ENCODE results near the gene PSMB2.

PSMB2 gene

DNA sequence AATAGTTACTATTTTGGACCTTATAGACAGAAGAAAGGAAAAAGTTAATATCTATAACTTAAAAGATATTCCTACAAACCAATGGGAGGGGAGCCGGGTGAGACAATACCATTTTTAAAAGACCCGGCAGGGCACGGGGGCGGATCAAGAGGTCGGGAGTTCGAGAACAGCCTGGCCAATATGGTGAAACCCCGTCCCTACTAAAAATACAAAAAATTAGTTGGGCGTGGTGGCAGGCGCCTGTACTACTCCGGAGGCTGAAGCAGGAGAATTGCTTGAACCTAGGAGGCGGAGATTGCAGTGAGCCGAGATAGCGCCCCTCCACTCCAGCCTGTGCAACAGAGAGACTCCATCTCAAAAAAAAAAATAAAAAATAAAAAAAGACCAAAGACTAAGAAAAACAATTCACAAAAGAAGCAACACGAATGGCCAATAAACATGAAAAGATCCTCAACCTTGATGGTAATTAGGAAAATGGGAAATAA is 1.2 kb upstream of the PSMB2 start:
- DNase-seq (ENCODE audit: low spot score), result no peak

DNA sequence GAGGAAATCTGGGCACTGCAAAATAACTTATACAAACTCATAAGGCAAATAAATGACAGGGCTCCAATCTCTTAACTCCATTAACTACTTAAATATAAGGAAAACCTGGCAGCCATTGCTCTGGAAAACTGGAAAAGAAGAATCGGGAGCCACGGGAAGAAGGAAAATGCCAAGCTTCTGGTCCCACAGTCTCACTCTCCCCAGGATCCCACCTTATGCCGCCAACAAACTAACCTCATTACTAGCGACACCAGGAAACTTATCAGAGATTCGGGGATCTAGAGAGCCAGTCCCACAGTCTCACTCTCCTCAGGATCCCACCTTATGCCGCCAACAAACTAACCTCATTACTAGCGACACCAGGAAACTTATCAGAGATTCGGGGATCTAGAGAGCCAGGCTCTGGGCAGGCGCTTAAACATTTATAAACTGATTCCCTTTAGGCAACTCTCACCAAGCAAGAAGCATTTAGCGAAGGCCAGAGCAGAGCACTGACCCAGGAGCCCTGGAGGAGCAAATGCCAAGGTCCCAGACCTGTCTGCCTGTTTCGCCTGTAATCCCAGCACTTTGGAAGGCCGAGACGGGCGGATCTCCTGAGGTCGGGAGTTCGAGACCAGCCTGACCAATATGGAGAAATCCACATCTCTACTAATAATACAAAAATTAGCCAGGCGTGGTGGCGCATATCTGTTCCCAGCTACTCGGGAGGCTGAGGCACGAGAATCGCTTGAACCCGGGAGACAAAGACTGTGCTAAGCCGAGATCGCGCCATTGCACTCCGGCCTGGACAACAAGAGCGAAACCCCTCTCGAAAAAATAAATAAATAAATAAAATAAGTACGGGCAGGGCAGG is 720 bp downstream of the PSMB2 start:
- no peak for DNase-seq (ENCODE audit: low spot score)

DNA sequence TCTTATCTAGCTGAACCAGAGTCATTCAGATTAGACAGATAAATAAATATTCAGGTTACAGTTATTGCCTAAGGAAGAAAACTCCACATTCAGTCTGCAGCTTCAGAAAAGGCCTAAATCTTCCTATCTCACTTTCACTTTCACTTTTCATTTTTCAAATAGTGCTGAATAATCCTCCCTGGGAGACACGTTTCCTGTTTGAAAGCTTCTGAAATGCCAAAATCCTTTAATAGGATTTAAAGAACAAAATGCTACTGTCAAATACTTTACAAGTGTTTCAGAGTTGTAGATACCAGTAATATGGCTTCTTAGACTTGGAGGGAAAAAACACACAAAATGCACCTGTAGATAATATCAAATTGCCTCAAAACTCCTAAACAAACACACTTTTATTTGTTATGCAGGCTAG is 3.9 kb downstream of the PSMB2 start:
- DNase-seq (ENCODE audit: low spot score), result peak; percentile 16

DNA sequence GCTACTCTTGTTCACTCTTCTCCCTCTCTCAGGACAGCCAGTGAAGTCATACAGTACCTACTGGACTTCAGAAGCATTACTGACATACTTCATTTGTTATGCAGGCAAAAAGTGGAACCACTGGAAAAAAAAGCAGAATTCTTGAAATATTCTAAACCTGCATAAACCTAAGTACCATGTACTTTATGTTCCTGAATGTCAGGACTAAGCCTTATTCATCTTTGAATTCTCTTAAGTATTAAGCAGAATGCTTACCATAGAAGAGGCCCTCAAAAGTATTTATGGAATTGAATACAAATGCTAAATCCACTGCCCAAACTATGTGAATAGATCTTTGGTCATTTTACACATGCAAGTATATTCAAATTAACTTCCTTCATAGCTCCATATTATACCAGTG is 7.8 kb downstream of the PSMB2 start:
- no peak for DNase-seq (ENCODE audit: low spot score)

DNA sequence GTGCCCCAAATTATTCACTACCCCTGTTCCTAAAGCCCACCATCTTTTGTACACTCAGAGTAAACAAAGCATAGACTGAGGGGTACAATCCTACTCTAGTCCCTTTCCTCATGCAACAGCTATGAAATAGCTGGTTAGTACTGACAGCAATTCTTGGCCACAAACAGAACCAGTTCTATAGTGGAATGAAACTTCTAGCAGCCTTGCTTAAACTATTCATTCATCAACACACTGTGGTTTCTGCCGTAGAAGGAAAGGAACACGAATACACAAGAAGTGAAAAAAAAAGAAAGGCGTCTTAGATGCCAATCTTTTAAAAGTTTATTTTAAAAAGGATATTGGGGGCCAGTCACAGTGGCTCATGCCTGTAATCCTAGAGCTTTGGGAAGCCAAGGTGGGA is 9.9 kb downstream of the PSMB2 start:
- no peak for DNase-seq (ENCODE audit: low spot score)

DNA sequence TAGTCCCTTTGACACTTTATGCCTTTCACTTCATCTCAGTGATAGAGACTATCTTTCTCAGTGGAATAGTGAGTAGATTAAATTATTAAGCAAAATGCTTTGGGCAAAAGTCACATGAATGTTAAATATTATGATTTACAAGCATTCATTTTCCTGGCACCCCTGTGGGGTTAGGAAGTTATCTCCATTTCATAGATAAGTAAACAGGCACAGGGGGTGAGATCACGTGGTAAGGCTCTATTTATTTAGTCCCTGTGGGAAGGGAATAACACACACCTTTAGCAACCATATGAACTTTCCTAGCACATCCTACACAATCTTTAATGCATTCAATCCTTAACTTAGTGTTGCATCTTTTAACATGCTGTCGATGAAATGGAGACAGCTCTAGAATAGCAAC is 12.3 kb downstream of the PSMB2 start:
- DNase-seq (ENCODE audit: low spot score), result no peak

DNA sequence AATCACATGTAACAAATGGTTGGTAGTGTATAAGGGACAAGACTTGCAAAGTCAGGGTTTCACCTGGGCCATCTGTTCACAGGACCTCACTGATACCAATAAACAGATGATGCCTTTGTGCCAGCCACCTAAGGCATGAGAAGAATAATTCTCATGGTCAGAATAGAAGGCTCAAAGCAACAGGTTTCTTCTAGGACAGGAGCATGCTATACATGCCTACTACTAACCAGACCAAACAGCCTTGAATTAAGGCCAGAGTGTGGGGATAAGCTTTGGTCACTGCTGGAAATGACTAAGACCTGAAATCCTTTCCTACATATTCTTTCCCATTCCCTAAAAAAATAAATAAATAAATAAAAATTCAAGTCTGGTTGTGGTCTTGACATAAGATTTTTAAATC is 17.5 kb downstream of the PSMB2 start:
- DNase-seq (ENCODE audit: low spot score), result no peak

DNA sequence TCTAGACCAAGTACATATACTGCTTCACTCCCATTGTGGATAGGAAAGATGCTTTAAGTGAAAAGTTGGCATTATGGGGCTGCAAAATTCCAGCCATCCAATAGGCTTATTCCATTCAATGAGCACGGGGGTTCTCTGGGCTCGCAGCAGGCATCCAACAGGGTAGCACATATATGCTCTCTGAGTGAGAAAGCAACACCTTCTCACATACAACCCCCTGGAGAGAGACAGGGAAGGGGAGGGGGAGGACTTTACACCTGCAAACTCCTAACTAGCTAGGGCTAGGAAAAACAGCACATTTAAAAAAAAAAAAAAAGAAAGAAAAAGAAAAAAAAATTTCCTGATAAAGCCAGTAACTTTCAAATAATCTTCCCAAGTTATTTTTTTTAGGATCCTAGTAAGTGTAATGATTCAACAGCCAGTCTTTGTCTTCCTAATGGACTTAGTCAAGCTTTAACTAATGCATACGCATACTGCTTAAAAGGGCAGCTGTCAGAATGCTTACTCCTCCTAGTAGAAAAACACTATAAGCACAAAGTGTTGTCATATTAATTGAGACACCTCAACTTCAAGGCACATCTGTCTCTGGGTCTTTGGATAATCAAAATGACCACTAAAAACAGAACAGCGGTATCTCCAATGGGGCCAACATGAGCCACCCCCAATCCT is 18.7 kb downstream of the PSMB2 start:
- DNase-seq (ENCODE audit: low spot score), result no peak

DNA sequence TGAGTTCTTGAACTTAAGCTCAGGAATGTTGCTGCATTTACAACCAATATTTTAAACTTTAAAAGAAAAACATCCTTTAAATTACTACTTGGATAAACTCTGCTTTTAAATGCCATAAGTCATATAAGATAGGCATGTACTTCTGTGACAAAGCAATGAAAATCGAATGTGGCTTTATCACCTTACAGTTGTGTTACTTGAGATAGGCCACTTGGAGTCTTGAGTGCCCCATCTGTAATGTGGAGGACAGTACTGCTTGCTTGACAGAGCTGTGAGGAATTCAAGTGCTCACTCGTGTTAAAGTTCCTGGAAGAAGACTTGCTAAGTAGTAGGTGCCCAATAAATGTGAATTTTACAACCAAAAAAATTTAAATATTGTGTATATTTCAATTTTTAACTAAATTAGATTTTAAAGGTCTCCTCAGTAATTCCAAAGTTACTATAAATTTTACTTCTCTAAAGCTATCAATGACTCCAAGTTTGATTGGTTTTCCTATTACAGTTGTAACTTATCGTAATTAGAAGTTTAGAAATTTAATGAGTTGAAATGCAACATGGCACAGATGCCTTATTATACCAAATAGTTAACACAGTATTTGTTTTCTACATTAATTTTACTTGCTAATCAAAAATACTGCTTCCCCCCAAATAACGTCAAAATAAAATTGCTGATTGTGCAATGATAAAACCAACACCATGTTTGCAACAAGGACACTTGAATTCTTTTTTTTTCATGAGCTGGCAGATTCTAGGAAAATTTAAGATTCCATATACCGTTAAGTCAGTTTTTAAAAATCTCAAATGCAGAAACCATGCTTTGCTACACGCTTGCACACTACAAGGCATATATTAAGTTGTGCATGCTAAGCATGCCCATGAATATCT is 21.8 kb downstream of the PSMB2 start:
- DNase-seq (ENCODE audit: low spot score), result no peak

DNA sequence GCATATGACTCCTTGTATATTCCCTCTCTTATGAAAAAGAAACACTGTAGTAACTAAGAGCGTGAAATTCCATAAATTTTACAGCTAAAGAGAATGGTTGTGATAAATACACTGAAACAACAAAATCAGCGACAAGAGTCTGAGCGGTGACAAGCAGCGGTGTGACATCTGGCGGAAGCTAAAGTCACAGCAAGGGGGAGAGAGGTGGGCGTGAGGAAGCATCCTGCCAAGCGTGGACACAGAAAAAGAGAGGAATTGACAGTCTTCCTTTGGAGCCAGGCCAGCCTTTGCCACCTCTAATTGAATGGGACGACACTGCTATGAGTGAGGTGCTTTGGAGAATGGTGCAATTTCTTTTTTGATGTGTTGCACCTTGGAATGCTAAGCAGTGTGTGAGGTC is 25.9 kb downstream of the PSMB2 start:
- no peak for DNase-seq (ENCODE audit: low spot score)

DNA sequence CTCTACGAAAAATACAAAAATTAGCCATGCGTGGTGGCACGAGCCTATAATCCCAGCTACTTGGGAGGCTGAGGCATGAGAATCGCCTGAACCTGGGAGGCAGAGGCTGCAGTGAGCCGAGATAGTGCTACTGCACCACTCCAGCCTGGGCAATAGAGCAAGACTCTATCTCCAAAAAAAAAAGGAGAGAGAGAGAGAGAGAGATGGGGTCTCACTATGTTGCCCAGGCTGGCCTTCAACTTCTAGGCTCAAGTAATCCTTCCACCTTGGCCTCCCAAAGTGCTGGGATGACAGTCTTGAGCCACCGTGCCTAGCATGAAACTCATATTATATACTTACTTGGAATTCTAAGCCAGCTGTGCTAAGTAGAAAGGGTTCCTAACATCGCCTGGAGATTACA is 29.7 kb downstream of the PSMB2 start:
- no peak for DNase-seq (ENCODE audit: low spot score)

DNA sequence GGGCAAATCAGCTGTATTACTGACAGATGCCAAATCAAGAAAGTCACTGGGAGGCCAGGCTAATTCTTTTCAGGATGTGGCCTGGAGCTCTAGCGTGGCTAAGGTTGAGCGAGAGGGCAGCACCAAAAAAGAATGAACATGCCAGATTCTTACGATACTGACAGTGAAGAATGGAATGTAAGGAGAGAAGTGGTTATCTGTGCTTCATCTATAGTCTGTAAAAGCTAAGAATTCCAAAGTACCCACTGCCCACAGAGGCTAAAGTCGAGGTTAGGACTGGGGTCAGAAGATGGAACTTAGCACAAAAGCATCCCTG is 35.5 kb downstream of the PSMB2 start:
- DNase-seq (ENCODE audit: low spot score), result no peak

DNA sequence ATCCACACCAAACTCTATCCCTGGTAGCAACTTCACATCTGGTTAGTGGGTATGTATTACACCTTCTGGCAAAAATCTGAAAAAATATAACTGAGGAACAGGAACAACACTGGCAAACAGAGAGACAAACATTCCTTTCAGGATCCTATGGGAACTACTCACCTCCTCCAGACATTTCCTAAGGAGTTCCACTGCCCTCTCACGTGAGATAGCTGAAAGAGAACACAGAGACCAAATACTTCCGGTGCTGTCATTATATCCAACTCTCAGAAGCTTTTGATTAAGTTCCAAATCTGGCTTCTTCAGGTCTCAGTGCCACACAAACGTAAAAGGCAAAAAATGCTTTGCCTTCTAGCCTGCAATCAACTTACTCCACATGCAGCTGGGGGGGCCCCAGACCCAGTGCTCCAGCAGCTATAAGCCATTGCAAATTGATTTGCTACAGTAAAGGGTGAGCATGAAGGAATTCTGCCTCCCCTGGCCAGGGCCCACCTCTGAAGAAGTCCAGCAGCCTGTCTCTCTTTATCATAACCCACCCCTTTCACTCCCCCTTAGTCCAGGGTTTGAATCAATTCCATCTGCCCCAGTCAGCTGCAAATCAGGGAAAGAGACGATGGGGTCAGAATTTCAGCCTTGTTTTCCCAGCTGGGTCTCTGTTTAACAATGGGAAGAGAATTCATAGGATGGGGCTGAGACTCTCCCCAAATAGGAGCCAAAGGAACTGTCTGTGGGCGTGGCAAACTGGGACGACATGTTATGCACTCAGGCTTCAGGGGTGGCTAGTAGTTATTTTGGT is 36.1 kb downstream of the PSMB2 start:
- no peak for DNase-seq (ENCODE audit: low spot score)

DNA sequence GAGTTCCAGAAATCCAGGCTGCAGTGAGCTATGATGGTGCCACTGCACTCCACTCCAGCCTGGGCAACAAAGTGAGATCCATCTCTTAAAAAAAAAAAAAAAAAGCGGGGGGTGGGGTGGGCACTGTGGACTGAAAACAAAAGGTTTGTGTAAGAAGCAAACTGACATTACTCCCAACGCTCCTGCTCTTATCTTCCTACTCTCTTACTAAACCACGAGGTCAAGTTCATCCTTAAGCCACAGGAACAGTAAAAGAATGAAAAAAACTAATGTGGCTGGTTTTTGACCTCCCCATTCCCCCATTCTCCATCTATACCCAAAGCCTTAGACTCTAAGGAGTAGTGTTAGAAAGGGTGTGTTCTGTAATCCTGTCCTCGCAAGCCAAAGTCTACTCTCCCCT is 37.4 kb downstream of the PSMB2 start:
- no peak for DNase-seq (ENCODE audit: low spot score)

DNA sequence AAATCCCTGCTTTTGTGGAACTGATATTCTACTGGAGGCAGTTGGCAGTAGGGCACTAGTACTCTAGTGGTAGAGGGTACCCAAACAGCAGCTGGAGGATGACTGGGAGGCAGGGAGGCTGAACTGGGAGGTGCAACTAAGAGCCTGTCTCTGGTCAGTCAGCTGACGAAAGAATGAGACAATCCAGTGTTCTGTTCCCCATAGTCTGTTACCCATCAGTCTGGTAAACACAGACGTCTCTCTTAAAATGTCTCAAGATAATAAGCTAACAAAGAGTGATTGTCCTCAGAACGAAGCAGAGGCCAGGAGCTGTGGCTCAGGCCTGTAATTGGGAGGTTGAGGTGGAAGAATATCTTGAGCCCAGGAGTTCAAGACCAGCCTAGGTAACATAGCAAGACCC is 37.9 kb downstream of the PSMB2 start:
- no peak for DNase-seq (ENCODE audit: low spot score)

DNA sequence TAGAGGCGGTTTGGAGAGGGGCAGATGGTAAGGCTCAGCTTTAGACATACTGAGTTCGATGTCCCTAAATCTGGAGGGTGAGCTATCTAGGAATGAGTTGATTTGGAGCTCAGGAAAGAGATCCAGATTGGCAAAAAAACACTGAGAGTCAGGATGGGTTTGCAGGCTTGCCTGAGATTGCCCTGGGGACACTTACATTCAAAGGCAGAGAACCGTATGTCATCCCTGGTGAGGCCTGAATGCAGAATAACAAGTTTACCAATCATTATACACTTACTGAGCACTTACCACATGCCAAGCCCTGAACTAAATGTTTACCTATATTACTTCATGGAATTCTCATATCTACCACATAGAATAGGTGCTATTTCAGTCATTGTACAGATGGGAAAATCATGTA is 40.7 kb downstream of the PSMB2 start:
- no peak for DNase-seq (ENCODE audit: low spot score)

DNA sequence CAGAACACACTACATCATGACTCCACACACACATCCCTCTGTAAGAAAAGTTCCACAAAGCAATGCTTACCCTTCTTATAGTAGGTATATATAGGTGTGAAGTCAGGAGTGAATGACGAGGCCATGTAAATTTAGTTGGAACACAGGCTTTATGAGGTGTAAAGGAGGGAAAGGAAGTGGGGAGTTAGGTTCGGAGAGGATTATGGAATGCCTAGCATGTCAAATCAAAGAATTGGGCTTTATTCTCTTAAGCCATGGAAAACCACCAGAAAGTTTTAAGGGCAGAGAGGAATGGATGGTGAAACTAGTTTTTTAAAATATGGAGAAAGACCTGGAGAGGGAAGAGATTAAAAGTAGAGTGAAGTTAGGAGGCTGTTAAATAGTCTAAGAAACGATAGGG is 41.9 kb downstream of the PSMB2 start:
- DNase-seq (ENCODE audit: low spot score), result no peak

DNA sequence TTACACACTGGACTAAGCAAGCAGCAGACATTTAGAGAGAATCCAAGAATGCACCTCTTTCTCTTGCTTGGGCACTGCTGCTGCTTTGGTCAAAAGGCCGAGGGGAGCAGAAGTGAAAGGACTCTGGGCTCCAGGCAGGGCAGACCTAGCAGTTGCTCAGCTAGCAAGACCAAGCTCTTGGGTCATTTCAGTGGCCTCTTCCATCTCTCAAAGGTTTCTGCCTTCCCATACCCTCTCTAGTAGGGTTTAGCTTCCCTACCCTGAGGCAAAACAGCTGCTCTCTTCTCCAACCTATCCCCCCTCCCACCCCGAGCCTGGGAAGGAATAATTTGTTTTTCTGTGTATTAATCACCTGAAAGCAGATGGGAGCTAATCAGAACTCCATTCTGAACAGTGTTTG is 42.4 kb downstream of the PSMB2 start:
- no peak for DNase-seq (ENCODE audit: low spot score)

DNA sequence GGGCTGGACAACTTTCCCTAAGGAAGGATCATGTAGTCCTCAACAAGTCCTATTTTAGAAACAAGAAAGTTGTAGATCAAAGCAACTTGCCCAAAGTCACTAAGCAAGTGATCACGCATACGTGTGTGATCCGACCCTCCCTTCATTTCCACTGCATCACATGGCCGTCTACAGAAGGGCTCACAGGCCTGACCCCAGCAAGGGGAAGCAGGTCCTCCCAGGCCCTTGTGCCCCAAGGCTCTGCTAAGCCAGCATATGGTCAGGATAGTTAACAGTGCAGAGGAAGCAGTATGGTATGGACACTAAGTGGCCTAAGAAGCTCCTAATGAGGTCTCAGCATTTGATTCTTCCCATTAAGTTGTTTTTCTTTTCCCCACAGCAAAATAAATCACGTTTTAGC is 43.5 kb downstream of the PSMB2 start:
- DNase-seq (ENCODE audit: low spot score), result no peak

DNA sequence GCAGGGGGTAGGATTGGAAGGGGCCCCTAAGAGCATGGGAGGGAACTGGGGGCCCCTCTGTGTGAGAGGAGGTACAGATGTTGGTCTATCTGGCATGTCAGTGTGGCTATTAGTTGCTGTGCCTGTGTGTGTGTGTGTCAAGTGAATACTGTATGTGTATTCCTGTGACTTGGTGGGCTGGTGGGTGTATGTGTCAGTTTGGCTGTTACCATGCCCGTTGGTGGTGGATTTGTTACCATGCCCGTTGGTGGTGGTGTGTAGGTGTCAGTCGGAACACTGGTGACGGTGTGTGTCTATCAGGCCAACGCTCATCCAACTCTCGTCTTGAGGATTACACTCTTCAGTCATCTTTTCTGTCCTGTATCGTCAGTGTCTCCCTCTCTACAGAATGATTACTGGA is 45.6 kb downstream of the PSMB2 start:
- no peak for DNase-seq (ENCODE audit: low spot score)

DNA sequence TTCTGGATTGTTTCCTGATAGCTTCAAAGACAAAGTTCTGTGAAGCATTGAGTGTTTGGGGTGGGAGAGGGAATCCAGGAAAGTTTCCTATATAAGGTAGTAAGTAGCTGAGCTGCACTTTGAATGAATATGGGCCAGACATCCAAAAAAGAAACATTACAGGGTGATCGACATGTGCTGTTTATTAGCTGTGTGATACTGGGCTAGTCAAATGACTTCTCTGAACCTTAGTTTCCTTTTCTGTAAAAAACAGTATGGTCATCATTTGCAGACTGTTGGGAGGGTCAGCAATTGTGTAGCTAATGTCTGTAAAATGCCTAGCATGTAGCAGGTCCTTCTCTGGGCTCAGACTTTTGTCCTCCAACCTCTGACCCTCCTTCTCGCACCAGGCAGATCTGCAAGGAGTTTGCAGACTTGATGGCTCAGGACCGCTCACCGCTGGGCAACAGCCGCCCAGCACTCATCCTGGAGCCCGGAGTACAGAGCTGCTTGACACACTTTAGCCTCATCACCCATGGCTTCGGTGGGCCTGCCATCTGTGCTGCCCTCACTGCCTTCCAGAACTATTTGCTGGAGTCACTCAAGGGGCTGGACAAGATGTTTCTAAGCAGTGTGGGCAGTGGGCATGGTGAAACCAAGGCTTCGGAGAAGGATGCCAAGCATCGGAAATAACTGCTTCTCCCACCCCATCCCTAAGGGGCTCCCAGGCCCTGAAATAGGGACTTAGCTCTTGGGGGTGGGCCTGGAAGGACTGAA is 47.1 kb downstream of the PSMB2 start:
- DNase-seq (ENCODE audit: low spot score), result no peak
